ENCODE measurements around the gene RDH14.

Gene RDH14, protein sequence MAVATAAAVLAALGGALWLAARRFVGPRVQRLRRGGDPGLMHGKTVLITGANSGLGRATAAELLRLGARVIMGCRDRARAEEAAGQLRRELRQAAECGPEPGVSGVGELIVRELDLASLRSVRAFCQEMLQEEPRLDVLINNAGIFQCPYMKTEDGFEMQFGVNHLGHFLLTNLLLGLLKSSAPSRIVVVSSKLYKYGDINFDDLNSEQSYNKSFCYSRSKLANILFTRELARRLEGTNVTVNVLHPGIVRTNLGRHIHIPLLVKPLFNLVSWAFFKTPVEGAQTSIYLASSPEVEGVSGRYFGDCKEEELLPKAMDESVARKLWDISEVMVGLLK

DNA sequence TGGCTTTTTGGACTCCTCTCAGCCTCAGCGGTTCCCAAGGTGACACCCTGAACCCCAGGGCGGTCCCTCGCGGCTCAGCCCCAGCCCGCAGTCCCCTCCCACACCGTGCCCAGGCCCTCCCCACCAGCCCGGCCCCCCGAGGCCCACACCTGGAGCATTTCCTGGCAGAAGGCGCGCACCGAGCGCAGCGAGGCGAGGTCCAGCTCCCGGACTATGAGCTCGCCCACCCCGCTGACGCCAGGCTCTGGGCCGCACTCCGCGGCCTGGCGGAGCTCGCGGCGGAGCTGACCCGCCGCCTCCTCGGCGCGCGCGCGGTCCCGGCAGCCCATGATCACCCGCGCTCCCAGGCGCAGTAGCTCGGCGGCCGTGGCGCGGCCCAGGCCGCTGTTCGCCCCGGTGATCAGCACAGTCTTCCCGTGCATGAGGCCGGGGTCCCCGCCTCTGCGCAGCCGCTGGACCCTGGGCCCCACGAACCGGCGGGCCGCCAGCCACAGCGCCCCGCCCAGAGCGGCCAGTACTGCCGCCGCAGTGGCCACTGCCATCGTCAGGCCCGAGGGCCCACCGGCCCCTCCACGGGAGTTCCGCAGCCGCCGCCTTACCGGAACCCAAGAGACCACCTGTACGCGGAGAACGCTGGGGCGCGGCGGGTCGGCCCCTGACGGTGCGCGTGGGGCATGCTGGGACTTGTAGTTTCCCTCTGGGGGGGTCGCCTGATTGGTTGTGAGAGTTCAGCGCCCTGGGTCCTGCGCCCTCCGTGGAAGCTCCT, at the start of gene RDH14:
TSS of gene RDH14 (minus strand) at position 623 of the 766 bp plus-strand sequence. CDS start at position 542, 81 bp downstream.
- peak; percentile 88 for FAIRE-seq

DNA sequence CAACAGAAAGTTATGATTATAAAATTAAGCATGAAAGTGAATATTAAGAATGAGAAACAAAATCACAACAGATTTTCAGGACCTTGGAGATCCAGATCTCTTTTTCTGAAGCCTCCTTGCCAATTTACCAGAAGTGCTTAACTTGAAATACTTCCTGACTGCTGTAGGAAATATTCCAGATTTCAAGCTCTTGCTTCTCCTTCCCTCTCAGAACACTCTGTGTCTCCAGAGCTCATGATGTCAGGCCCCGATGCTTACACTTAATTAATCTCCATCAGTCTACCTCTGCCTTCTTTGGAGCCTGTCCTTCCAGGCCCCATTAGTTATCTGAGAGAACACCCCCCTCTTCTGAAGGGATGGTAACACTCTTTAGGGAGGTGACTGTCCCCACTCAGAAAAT, 49.6 kb upstream of the RDH14 start:
- FAIRE-seq = no peak

DNA sequence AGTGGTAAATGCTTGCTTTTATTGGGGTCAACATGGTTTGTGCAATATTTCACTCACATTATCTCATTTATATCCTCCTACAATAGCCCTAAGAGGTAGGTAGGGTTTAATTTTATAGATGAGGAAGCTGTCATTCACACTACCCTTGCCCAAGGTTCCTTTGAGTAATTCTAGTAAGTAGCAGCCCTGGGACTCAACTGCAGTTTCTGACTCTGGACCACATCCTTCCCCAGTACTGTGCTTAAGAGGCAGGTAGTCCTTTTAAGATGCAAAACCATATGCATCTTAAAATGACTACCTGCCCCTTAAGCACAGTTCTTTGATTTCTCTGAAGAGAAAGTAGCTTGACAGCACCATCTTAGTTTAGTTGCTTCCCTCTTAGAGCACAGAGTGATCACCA, 44.7 kb upstream of the RDH14 start:
- FAIRE-seq = no peak

DNA sequence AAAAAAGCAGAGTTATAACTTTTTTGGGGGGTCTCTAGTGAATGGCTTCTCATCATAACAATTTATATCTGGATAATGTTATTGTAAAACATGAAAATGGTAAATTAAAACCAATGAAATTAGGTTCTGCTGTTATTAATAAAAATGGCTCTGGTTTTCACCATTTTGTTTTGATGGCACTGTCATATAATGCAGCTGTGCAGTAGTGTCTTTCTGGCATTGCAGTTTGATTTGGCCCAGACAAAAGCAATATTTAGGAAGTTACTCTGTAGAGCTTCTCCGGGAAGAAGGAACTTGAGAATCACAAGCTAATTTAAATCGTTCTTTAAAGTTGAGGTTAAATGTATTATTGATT, 44.1 kb upstream of the RDH14 start:
- no peak for FAIRE-seq

DNA sequence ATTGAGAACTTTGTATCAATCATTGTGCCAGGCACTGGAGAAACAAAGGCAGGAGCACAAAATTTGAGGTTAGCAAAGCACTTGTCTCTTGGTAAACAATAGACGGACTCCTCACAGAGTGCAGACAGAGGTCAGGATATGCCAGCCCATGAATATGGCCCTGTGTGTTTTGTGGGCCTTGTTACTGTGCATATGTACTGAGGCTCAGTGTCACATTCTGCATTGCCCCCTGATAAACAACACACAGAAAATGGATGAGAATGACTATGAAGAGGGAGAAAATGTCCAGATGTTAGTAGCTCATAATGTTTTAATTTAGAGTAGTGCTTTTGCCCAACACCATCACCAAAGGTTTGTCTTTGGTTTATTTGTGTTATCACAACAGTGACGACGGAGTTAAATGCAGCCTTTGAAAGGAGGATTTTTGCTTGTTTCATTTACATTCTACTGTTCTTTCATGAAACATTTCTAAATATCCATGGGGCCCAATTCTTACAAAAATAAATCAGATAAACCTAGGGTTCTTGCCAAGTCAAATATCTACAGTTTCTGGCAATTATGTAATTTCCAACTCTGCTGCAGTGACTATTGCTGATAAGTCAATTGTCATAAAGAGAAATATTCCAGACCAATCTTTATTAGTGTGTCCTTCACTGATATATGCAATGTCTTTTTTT, 43.5 kb upstream of the RDH14 start:
- FAIRE-seq = no peak

DNA sequence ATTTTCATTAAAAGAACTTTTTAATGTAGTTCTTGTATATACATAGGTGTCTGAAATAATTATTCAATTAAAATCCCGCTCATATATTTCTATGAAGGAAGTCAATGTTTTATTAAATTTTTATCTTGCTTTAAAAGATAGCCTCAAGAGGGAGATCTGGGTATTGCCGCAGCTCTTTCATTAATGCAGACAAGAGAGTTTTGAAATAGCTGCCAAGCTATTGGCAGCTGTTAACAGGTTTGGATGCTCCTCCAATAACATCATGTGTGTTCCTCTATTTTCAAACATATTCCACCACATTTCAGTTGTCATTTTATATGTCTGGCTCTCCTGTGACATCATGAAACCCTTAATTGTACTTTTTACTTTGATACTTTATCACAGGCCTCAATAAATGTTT, 41.8 kb upstream of the RDH14 start:
- no peak for FAIRE-seq

DNA sequence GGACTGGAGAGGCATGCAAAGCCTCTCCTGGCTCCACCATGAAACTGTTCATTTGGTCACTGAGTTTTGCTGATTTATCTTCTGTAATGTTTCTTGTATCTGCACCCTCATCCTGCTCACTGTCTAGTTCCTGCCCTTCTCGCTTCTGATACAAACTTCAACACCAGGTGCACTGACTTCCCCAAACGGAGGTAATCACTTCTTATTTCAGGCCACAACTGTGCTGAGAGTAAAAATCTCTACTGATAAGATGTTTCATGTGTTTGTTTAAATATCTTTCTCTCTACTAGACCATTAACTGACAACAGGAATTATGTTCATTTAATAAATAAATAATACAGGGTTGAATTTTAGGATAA, 39.8 kb upstream of the RDH14 start:
- FAIRE-seq = no peak

DNA sequence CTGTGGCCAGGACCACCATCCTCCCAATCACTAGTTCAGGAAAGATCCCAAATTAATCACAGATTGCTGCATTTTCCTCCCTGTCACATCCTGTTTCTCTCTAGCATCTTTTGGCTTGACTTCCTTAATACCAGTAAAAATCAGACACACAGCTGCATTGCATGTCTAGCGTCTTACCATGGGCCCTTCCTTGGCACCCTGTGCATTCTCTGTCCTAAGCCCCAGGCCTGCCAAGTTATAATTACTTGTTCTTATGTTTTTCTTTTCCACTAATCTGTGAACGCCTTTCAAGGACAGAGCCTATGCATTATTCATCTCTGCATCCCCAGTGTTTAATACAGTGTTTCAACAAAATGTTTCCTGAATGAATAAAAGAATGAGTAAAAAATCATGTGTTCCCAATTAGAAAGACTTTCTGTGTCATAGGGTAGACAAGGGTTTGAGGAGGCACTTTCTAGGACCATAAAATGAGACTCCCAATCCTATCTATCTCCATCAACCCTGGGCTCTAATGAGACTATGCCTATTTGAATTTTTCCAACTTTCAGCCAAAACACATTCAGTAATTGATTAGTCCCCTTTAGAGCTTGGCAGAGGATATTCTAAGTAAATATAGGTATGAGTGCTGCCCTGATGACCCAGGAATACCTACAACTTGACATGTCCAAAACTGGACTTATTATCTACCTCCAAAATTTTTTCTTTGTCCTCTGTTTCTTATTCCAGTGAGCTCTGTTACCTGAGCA, 39.2 kb upstream of the RDH14 start:
- FAIRE-seq = no peak

DNA sequence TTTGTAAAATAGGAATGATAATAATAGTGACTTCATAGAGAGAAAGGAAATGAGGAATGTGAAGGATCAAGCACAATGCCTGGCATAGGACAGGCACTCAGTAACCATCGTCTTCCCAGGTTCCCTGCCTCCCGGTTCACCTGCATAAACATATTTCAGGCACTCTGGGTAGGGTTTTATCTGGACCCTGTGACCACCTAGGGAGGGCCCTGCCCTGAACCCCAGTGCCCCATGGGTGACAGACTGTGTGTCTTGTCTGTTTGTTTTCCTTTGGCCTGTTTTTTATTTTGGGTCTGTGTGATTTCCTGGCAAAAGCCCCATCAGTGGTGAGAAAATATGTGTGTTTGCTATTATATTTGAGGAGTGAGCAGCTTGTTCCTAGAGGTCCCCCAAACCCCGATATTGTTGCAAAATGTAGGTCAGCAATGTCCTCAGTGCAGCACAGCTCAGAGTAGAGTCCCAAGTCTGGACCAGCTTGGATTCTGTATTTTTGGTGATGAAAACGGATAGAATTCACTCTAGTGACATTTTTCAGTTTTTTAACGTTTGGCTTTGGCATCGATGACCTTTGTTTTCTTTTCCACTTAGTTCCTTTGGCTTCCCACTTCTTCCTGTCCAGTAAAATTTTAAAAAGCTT, 38.5 kb upstream of the RDH14 start:
- no peak for FAIRE-seq

DNA sequence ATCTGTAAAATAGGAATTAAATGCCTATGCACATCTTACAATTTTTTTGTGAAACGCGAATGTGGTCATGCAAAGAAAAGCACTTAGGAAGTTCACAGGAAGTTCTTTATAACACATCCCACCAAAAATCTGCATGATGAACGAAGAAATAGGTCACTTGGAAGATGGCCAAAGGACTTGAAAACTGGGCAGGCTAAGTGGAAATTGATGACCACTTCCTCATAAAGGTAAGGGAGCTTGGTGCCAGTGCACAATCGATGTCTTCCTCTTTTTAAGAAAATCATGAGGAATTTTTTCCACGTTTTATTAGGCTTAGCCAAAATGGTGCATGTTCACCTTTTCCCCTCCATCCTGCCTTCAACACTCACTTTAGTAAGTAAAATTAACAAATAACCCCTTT, 37.2 kb upstream of the RDH14 start:
- FAIRE-seq = no peak

DNA sequence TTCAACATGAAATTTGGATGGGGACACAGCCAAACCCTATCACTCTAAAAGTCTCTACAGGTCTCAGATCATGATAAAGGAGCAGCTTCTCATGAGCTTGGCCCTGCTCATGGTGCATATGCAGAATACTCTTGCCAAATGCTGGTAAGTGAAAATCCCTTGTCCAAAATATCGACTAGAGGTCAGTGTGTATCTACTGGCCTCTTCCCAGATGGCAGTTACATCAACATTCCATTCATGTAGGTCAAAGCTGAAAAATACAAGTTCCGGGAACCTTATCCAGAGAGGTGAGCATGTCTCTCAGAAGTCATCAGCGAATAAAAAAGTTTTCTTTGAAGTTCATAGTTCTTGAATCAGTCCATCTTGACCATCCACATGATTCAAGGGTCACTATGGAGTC, 36.5 kb upstream of the RDH14 start:
- FAIRE-seq = no peak

DNA sequence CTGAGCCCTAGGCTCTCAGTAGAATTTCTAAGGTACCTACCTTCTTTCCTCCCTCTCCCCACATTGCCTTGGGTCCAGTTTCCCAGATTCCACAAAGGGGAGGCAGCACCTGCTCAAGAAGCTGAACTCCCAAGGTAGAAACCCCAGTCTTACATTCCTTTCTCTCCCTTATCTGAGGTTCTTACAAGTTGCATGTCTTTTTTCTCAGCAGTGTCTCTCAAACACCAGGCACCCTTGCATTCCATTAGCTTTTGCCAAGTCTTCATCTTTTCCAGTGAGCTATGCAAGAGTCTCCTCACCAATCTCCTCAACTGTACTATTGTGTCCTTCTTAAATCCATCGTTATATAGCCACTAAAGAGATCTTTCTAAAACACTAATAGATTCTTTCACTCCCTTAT, 33.0 kb upstream of the RDH14 start:
- FAIRE-seq = no peak

DNA sequence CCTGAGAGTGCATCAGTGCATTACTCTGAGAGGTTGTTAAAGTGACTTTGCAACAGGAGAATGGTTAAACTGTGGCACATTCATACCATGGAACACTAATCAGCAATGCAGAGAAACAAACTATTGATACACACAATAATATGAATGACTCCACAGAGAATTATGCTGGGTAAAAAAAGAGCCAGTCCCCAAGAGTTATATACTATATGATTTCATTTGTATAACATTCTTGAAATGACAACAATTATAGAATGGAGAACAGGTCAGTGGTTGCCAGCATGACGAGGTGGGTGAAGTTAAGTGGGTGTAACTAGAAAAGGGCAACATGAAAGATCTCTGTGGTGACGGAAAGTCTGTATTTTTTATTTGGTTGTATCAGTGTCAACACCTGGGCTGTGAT, 31.9 kb upstream of the RDH14 start:
- no peak for FAIRE-seq

DNA sequence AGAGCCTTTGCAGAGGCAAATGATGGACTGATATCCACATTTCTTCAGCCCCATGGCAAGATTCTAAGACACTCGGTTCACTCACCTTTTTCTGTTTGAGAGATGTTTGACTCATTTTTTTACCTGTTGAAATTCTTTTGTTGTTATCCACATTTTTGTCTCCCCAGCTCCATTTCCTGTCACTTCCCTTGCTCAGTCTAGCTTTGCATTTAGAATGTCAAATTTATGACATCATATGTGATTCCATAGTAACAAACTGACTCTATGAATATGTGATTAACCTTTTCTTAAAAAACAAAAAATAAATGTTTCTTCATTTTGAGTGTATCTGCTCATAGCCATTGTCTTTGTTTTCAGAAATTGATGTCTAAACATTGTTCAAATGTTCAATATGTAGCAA, 28.9 kb upstream of the RDH14 start, which contains the start of gene NT5C1B:
TSS of gene NT5C1B (minus strand) at position 216 of the 400 bp plus-strand sequence. CDS start at position 115, 101 bp downstream.
- no peak for FAIRE-seq

DNA sequence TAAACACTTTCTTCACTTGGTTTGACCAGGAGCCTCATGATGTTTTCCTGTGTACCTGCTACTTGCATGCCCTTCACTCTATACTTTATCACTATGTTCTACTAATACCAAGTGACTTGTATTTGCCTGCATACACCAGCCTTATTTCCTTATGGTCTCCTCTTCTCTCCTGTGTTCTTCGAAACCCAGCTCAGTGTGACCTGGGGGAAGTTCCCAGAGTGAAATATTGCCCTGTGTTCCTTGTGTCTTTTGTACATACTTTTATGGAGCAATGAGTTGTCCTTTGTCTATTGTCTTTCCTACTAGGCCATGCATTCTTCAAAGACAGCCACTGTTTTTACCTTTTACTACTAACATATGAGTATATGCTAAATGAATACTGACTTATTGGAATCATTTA, 28.3 kb upstream of the RDH14 start:
- FAIRE-seq = no peak

DNA sequence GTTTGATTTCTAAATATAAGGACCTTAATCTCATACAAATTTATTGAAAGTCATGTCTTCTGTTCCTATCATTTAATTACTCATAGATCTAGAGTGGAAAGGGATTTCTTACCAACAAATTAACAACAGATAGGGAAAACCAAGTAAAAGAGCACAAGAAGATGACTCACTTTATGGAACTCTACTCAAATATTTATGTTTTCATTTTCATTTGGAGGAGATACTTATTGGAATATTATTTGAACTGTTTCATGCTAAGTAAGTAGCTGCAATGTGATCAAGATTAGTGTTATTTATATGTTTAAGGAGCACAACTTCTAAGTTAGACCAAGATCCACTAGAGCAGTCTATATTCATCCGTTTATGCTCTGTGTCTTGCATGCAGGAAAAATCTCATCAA, 27.6 kb upstream of the RDH14 start:
- no peak for FAIRE-seq

DNA sequence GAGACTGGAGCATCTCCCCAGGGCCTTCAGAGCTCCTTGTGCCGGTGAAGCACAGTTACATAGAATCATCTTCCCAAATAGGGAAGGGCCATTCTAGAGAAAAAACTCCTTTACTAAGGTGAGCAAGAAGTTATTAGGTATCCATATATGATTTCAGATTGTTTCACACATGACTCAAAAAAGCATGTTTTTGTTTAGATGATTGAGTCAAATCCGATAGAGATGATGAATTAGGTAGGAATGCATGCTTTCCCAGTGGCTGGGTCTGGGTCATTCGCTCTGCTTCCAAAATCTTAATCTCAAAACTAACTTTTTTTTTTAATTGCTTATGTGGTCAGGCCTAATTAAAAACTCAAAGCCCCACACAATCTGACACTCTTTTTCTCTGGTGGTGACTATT, 25.1 kb upstream of the RDH14 start:
- no peak for FAIRE-seq

DNA sequence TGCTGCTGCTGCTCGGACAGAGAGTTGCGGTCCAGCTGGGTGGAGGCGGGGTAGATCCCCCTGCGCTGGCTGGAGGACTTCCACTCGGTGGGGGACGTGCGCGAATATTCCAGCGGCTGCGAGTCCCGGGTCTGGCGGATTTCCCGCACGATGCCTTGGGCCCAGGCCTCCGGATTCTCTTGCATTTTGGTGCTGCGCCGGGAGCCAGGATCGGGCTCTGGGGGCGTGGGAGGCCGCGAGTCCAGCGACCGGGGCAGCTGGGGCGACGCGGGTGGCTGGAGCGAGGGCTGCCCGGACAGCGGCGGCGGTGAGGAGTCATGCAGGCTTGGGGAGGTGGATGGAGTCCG, 24.1 kb upstream of the RDH14 start:
- FAIRE-seq = no peak

DNA sequence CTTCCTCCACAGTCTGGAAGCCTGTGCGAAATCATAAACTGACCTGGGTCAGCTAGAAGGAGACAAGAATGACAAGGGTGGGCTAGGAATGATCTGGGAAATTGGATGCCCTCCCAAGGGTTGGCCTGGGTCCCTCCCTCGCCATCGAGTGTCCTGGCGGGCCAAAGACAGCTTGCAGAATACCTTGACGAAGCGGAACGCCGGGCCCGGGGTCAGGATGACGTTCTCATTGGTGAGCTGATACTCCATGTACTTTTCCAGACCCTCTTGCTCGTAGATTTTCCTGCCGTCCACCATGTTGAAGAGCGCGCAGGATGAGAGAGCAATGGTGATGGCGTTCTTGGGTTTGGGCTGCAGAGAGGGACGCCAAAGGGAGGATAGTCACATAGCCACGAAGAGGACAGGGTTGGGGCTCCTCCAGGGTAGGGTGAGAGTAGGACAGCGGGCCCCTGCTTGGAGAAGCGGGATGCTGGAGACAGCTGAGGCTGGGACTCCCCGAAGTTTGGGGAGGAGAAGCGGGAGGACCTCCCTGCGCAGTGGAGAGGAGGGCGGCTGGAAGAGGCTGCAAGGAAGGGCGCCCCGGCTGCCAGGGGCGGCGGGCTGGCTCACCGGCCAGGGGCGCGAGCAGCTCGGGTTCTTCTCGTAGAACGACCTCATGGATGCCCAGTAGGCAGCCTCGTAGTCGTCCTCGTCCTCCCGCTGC, 23.6 kb upstream of the RDH14 start:
- no peak for FAIRE-seq

DNA sequence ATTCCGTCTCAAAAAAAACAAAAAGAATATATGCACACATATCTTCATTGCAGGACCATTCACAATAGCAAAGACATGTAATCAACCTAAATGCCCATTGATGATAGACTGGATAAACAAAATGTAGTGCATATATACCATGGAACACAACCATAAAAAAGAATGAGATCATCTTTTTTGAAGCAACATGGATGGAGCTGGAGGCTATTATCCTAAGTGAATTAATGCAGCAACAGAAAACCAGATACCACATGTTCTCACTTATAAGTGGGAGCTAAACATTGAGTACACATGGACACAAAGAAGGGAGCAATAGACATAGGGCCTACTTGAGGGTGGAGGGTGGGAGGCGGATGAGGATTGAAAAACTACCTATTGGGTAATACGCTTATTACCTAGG, 20.2 kb upstream of the RDH14 start:
- no peak for FAIRE-seq

DNA sequence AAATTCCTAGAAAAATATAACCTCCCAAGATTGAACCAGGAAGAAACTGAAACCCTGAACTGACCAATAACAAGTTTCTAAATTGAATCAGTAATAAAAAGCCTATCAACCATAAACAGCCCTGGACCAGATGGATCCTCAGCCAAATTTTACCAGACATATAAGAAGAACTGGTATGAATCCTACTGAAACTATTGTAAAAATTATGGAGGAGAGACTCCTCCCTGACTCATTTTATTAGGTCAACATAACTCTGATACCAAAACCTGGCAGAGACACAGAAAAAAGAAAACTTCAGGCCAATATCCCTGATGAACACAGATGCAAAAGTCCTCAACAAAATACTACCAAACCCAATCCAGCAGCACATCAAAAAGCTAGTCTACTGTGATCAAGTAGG, 17.6 kb upstream of the RDH14 start:
- FAIRE-seq = no peak

DNA sequence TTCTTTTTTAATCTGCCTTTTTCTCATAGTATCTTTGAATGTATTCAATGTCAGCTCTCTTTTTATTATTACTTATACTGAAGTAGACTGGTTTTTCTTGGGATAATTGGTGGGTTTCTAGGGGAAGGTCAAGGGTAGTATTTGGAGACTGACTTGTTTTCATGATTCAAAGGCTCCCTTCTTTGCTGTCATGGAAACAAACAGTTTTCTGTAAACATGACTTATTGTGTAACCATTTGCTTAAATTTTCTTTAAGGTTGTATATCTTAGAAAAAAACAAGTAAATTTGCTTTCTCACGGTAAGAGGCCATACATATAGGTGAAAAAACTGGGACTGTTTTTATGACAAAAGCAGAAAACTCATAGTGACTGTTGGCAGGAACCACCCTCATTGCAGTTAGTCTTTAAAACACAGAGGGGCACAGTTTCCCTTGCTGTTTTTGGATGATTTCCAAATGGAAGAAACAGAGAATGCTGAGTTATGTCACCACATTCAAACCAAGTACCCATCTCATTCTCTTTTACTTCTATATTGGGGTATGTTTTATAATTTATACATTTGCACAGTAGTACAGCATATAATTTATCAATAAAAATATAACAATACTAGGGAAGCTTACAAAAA, 5.8 kb upstream of the RDH14 start:
- FAIRE-seq = no peak

All from G401.6 (cell line).